Nucleus accumbens (tissue), 56 donors: Measurements from ENCODE around the gene AIRE.

Experiments used
- DNase-seq, 56 donors: peaks; one replicate each; lab custom pipeline; 2025; lab: John Stamatoyannopoulos, UW

Gene AIRE

GRCh38 chr21:44321846-44322450 lies 36.3 kb downstream of the AIRE start:
- no peak for DNase-seq

DNA sequence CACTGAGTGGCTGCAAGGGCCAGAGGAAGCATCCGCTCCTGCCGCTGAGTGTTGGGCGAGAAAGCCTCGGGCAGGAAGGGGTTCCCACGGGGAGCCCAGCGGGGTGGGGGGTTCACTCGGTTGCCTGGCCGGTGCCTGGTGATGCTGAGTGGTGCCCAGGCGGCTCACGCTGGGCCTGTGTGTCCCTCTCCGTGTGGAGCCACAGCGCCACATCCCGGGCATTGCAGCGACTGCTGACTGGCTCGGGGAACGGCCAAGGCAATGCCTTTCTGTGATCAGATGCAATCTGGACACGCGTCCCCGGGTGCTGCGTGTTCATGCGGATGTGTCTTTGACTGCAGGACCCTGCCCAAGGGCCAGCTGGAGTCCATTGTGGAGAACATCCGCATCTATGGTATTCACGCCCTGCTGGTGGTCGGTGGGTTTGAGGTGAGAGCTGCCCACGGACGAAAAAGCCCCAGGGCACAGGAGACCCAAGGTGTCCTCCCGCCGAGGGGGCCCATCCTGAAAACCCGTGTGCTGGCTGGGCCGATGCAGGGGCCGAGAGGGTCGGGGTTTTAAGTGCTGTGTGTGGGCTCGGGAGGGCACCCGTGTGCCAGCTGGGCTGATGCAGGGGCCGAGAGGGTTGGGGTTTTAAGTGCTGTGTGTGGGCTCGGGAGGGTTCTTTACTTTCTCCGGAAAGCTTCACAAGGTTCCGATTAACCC lies 37.1 kb downstream of the AIRE start:
- DNase-seq, result peak in 1 of 56 donors; percentile 27

DNA sequence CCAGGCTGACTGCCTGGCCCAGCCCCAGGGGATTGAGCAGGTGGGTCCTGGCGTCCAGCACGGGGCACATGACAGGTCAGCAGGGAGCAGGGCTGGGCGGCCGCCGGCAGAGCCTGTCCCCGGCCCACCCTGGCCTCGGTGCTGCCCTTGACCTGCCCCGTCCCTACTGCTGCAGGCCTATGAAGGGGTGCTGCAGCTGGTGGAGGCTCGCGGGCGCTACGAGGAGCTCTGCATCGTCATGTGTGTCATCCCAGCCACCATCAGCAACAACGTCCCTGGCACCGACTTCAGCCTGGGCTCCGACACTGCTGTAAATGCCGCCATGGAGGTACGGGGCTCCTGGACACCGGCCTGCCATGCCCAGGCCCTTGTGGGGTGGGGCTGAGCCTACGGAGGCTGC lies 37.9 kb downstream of the AIRE start:
- no peak for DNase-seq

DNA sequence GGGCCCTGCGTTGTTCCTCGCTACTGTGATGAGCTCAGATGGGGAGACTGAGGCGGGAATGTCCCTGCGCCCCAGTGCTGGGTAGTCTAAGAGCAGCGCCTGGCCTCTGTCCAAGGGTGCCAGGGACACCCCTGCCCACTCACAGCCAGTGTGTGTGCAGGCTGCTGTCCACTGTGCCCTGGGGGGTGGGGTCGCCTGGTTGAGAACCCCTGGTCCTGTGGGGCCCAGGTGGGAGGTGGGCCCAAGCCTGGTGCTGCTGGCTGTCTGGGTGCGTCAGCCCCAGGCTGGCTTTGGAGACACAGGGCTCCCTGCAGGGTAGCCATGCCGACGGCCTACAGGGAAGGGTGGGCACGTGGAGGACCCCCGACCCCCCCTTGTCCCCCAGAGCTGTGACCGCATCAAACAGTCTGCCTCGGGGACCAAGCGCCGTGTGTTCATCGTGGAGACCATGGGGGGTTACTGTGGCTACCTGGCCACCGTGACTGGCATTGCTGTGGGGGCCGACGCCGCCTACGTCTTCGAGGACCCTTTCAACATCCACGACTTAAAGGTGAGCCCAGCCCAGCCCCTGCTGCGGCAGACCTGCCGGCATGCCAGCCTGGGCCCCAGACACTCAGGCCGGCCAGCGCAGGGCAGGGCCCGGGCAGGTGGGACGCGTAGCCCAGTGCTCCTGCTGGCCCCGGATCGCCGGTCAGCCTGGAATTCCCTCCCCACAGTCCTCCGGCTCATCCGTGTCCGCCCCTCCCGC lies 38.6 kb downstream of the AIRE start:
- DNase-seq, result no peak

- DNase-seq, result no peak
These were observed 39.1 kb downstream of the AIRE start for GRCh38 chr21:44324854-44325107.

- DNase-seq, result no peak
These were observed 40.0 kb downstream of the AIRE start for GRCh38 chr21:44325386-44326271.

GRCh38 chr21:44326272-44326647 lies 40.6 kb downstream of the AIRE start:
- DNase-seq, result no peak

- DNase-seq, result no peak
These were observed 41.3 kb downstream of the AIRE start for GRCh38 chr21:44326716-44327602.

GRCh38 chr21:44327603-44327974 lies 41.9 kb downstream of the AIRE start:
- DNase-seq, result no peak

GRCh38 chr21:44328242-44328895 lies 42.7 kb downstream of the AIRE start:
- DNase-seq, result no peak

- peak in 15 of 56 donors; percentile 7 to 64 (median 27) for DNase-seq
These were observed 43.6 kb downstream of the AIRE start for GRCh38 chr21:44329086-44329889.

- no peak for DNase-seq
These were observed 44.5 kb downstream of the AIRE start for GRCh38 chr21:44329971-44330681.

DNA sequence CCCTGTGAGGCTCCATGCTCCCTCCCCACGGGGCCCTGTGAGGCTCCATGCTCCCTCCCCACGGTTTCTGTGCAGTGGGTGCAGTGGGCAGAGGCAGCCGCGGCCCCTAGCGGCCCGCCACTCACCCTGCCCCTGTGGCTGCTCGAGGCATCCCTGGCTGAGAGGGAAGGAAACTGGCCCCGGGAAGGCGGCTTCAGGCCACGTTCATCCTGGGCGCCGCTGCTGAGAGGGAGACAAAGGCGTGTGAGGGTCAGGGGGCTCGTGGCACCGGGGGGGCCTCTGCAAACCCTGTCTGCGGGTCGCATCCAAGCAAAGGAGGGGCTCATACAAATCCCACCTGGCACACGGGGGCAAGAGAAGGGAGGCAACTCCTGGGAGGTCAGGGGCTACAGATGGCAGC lies 45.0 kb downstream of the AIRE start:
- no peak for DNase-seq

DNA sequence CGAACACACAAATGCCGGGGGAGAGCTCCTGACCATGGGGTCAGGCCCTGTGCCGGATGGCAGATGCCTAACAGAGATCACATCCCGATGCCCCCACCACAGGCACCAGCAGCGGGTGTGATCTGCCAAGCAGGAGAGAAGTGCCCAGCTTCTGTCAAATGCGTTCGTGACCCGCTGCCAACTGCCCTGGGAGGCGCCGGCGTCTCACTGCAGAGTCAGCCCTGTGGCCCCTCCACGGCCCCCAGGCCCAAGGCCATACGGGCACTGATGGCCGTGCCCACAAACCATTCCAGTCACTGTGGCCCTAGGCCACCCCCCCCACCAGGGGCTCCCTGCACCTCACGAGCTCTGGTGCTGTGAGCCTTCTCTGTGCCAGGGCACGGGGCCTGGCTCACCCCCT lies 45.5 kb downstream of the AIRE start:
- DNase-seq, result no peak

DNA sequence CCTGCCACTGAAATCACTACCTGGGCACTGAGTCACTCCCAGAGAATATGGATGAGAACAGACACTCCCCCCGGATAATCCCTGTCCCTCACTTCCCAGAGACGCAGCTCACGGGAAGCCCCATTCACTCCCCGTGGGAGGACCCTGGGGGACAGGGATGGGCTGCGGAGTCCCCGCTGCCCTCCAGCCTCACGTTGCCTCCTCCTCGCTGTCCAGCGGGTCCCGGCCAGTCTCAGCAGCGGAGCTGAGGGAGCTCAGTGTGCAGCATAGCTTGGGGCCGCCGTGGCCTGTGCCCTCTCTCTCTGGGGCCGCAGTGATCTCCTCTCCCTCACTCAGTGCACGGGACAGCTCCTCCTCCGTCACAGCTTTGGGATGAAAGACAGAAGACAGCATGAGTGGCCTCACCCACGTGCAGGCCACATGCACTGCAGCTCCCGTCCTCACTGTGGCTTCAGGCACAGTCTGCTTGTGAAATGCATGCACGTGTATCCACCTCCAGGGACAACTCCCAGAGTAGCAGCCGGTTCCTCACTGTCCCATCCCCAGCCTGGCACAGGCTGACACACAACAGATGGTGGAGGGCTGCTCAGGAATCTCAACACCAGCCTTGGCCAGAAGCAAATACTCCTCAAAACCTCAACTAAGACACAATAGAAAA lies 46.1 kb downstream of the AIRE start:
- no peak for DNase-seq

GRCh38 chr21:44332383-44332782 lies 46.7 kb downstream of the AIRE start:
- no peak for DNase-seq

GRCh38 chr21:44332965-44333364 lies 47.3 kb downstream of the AIRE start:
- DNase-seq, result no peak
